Measurements from ENCODE around the gene LAMA4.

Gene LAMA4, protein sequence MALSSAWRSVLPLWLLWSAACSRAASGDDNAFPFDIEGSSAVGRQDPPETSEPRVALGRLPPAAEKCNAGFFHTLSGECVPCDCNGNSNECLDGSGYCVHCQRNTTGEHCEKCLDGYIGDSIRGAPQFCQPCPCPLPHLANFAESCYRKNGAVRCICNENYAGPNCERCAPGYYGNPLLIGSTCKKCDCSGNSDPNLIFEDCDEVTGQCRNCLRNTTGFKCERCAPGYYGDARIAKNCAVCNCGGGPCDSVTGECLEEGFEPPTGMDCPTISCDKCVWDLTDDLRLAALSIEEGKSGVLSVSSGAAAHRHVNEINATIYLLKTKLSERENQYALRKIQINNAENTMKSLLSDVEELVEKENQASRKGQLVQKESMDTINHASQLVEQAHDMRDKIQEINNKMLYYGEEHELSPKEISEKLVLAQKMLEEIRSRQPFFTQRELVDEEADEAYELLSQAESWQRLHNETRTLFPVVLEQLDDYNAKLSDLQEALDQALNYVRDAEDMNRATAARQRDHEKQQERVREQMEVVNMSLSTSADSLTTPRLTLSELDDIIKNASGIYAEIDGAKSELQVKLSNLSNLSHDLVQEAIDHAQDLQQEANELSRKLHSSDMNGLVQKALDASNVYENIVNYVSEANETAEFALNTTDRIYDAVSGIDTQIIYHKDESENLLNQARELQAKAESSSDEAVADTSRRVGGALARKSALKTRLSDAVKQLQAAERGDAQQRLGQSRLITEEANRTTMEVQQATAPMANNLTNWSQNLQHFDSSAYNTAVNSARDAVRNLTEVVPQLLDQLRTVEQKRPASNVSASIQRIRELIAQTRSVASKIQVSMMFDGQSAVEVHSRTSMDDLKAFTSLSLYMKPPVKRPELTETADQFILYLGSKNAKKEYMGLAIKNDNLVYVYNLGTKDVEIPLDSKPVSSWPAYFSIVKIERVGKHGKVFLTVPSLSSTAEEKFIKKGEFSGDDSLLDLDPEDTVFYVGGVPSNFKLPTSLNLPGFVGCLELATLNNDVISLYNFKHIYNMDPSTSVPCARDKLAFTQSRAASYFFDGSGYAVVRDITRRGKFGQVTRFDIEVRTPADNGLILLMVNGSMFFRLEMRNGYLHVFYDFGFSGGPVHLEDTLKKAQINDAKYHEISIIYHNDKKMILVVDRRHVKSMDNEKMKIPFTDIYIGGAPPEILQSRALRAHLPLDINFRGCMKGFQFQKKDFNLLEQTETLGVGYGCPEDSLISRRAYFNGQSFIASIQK (N-terminal part only)

DNA sequence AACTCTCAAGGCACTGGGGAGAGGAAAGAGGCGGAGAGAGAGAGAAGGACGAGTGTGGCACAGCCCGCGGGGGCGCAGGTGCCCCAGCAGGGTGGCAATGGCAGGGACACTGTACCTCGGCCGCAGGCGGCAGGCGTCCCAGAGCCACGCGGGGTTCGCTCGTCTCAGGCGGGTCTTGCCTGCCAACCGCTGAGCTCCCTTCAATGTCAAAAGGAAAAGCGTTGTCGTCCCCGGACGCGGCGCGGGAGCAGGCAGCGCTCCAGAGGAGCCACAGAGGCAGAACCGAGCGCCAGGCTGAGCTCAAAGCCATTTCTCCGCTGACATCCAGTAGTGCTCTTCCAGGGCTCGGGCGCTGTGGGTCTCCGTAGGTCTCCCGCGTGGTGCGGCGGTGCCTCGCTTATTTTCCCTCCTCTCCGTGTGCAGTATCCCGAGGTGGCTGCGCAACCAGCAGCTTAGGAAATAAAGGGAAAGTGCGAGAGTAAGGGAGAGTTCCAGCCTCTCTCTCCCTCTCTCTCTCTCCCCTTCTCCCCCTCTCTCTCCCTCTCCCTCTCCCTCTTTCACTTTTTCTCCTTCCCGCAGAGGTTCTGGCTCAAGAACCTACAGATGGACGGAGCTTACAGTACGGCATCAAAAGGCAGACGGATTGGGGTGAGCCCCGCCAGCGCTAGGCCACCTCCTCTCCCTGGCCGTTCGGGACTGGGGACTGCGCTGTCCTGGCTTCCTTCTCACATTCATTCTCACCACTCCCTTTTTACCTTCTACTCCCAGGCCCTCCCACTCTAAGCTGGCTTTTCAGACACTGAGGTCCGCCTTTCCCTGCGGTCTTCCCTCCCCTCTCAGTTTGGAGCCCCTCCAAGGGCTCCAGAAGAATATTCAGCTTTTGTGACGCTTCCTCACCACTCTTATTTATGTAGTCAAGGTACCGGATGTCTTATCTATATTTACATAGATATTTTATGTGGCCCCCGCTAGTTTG, at the start of gene LAMA4:
LAMA4 (minus strand) TSS at position 727 of the 976 bp plus-strand sequence; CDS start at position 310, 417 bp downstream.
- DNase-seq: no peak

DNA sequence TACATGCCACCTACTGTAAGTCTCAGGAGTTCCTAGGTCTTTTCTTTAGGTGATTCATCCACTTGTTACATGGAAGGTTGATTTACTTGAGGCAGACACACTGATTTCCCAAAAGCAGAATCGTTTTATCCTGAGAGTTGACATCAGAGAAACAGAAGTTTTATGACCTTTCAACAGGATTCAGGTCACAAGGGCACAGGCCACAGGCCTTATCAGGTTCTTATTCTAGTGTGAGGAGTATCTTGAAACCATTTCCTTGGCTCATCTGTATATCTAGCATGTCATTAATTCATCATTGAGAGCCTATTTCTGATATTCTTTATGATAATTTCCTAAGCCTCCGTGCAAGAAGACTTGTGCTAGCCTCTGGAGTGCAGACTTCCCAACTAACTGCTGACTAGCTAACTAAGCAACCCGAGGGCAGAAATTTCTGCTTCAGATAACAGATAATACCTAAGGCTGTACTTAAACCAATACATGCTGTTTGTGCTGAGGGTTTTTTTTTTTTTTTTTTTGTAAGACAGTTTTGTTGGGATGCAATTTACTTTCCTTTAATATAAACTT, 47.9 kb upstream of the LAMA4 start:
- DNase-seq: no peak

DNA sequence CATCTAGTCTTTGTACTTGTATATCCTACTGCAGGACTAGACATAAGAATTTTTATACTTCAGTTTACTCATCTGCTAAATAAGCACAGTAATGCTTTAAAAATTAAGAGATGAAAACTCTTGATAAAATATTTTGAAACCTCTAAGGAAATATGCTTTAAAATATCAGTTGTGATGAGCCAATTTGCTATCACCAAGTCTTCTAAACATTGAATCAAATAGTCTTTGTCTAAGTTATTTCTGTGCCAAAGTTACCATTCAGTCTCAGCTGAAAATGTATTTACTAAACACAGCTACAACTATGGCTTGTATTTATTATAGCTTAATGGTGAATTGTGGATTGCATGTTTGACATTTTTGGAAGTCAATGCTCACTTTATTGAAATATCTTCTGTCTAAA, 46.5 kb upstream of the LAMA4 start:
- DNase-seq: no peak

- no peak for DNase-seq
Measured at GRCh38 chr6:112298816-112299281, 44.5 kb upstream of the LAMA4 start.

DNA sequence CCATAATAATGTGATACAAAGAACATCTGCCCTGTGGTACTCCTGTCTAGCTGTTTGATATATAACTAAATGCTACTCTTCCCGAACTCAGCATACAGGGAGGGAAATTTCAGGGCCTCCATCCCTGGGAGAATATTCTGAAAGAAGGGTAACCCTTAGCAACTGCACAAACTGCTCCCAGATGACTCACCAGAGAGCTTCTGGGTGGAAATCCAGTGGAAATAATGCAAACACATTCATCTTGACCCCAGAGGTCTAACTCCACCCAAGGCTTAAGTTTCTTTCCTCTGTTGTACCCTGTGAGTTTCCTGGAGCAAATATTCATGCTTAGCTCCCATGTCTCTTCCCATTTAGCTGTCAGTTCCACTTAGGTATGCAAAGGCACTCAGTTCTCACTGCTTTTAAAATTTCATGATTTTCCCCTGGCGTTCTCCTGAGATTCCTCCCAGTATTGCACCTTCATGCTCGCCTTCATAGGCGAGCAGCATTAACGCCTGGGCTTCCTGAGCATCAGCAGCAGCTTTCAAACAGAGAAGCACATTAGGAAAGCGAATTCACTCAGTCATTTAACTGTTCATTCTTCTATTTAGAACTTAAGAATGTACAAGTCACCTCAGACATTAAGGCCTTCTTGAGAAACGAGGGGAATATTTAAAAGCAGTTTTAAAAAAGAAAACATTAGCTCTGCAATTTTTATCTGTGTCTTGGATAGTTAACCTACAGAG, 43.8 kb upstream of the LAMA4 start:
- DNase-seq: no peak

GRCh38 chr6:112296694-112297093, 42.3 kb upstream of the LAMA4 start:
- no peak for DNase-seq

GRCh38 chr6:112296122-112296521, 41.8 kb upstream of the LAMA4 start:
- no peak for DNase-seq

- DNase-seq: no peak
Measured at GRCh38 chr6:112291161-112291762, 36.9 kb upstream of the LAMA4 start.

DNA sequence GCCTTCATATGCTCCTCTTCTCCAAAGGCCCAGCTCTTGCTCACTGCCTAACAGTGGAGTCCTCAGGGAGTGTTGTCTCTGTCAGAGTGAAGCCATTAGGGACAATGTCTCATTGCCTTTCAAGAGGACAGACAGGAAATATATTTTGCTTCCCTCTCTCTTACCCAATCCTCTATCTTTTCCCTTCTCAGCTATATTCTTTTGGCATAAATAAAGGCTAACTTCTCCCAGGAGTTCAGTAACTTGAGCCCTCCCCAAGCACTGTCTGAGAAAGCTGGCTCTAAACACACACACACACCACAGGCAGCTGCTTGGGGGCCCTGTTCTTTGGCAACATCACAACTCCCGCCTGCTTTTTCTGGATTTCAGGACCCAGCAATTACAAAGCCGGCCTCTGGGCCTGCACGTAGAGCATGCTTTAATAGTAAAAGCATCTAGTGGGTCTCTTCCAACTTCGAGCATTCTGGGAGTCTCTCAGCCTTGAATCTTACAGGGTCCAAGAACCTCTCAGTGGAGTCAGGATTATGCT, 34.7 kb upstream of the LAMA4 start:
- DNase-seq: no peak

GRCh38 chr6:112288475-112288874, 34.1 kb upstream of the LAMA4 start:
- DNase-seq: no peak

GRCh38 chr6:112287577-112288225, 33.3 kb upstream of the LAMA4 start:
- DNase-seq: no peak

DNA sequence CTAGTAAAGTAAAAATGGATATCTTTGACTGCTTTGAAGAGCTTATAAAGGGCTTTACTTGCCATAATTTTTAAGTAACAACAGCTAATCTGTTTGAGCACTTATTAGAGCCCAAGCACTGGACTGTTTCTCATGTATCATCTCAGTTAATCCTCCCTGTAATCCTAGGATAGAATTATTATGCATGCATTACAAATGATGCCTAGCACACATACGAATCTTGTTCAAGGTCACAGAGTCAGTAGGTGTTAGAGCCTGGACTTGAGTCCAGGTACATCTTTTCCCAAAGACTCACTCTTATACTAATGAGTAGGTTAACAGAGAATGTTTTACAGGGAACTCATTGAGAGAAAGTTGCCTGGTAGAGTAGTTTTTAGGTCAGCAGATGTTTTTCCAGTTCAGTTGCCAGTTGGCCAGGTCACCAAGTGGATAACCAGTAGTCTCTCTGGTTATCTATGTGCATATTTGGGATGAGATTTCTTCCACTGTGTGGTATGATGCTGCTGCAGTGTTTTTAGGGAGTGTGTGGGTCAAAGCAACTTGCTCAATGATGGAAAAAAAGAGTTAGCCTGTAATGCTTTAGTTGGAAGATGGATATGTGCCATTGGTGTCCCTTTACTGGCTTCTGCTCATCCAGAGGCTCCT, 32.3 kb upstream of the LAMA4 start:
- no peak for DNase-seq

DNA sequence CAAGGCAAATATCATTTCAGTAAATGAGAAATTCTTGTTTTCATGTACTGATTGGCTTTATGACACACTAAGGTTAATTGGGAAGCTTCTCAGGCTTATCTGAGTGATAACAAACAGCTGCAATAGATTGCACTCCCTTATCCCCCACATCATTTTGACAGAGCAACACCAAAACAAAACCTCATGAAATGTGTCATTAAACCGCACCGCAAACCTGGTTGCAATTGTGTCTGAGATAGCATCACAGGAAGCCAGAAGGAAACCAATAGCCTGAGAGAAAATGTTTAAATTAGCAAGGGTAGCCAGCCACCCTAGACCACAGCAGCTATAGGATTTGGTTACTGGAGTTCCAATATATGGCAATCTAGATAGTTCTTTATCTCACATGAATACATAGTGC, 31.6 kb upstream of the LAMA4 start:
- no peak for DNase-seq

GRCh38 chr6:112284603-112285002, 30.2 kb upstream of the LAMA4 start:
- DNase-seq: no peak

DNA sequence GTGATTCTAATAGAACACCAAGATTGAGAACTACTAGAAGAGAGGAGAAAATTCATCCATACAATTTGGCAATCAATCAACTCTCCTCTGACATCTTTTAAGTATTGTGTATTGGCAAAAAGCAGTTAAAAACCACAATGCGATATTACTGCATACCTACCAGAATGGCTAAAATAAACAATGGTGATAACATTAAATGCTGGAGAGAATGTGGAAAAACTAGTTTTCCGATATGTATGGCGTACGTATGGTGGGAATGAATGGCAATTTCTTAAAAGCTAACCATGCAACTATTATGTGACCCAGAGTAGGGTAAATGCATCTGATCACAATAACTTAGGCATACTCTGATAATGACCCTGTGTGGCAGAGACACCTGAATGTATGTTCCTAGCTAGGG, 29.3 kb upstream of the LAMA4 start:
- DNase-seq: no peak

DNA sequence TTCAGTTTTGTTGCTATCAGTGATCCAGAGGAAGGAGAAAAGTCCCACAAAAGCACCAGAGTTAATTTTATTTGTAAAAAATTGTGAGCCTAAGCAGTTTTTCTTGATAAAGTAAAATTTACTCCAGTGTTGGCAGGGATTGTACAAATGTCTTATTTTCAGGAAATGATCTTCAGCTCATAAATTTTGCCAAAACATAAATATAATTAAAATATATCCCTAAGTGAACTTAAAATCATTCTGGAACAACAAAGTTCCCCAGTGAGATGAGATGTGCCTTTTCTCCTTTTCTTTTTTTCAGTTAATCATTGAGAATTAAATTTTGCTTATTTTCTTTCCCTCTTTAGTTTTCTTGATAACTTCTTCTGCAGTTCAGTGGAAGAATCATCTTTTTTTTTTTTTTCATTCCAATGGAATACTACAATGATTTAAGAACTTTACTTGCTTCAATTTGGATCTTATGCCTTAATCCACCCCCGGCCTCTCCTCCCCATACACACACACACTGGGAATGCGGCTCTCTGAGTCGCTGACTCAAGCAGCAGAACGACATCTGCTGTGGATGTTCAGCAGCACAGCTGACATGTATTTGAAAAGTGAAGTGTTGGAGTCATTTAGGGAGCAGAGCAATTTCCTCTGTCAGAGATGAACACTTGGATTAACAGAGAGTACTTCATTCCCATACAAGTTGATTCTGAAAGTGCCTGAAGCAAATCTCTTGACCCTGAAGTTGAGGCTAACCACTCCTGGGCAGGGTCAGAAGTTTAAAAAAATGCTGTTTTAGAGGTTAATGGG, 27.7 kb upstream of the LAMA4 start:
- no peak for DNase-seq

DNA sequence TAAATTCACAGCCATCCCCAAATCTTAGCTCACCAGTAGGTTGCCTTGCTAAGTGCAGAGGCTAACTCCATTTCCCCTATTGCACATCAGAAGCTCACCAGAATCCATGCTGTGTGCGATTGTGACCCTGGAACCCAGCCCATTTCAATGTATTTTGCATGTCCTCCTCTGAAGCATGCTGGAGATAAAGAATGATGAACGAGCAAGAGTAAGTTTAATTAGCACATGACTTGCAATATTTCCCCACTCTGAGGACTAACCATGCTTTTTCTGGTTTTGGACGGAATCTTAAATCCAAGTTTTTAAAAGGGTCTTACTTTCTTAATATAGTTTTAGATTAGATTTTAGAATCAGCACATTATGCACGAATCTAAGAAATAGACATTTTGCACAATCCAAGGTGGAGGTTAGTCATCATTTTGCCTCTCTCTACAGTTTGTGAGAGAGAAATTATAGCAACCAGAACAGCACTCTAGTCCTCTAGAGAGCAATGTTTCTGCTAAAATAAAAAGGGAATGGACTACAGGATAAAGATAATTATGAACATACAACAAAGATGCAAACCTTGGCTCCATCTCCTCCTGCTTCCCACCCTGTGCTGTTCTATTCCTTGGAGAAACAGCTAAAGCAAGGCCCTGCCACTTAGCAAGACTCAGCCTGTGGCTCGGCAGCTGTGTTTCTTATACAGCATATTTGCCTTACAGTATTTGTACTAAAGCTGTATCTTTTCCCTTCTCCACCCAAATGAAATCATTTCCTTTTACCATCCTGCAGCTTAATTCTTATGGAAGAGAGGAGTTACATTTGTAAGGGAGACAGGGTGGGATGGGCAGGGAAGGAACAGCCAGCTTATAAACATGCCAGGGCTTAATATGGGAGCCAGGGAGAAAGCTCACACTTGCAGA, 24.9 kb upstream of the LAMA4 start:
- DNase-seq: no peak
